SIG-M5 treated with dmso at 0.1 percent for 504 hours (cell line): Measurements from ENCODE around the gene MAP7.
"Not testable (repeated sequence)": the region's sequence is repeated elsewhere in the genome, so short reads cannot be mapped to it uniquely, and the experiment has no call there.

Experiments
- DNase-seq: peaks from one replicate; lab custom pipeline; 2025; ENCODE audit not compliant: unreplicated experiment; lab: John Stamatoyannopoulos, UW

MAP7 gene

DNA sequence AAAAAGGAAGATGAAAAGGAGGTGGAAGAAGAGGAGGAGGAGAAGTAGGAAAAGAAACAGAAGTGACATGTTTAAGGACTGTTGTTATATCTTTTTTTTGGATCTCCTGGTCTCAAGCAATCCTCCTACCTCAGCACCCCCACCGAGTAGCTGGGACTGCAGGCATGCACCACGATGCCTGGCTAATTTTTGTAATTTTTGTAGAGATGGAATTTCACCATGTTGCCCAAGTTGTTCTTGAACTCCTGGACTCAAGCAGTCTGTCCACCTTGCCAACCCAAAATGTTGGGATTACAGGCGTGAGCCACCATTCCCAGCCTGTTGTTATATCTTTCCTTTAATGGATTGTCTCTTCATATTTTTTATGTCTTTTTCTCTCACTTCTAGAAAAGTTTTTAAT, 241.1 kb downstream of the MAP7 start:
- no peak for DNase-seq

- DNase-seq, result not testable (repeated sequence)
These were observed 241.8 kb downstream of the MAP7 start for GRCh38 chr6:136308469-136308868.

DNA sequence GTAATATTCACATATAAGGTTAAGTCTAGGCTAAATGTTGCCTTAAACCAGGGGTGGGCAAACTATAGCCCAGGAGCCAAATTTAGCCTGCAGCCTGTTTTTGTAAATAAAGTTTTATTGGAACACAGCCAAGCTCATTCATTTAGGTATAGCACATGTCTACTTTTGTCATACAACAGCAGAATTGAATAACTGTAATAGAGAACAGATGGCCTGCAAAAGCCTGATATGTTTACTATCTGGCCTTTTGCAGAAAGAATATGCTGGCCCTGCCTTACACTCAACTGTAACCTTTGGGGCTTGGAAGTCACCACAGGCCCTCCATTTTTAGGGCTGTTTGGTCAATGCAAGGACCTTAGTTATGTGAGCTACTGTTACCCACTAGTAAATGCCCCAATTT, 242.9 kb downstream of the MAP7 start:
- DNase-seq, result no peak

DNA sequence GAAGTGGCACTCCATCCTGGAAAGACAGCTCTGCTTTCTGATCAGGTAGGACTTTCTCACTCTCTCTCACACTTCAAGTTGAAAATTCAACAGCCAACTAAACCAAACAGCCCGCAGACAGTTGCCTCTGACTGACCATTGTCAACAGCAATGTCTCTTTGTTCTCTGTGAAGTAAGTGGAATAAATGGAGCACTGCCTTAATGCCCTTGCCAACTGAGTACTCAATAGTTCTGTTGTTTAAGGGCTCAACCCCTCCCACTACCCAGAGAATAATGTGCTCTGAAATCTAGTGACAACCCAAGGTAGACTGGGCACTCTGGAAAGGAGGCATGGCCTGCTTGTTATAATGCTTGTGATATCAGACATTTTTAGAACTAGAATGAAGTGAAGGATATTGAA, 243.8 kb downstream of the MAP7 start:
- no peak for DNase-seq

- no peak for DNase-seq
These were observed 245.8 kb downstream of the MAP7 start for GRCh38 chr6:136304410-136304809.

DNA sequence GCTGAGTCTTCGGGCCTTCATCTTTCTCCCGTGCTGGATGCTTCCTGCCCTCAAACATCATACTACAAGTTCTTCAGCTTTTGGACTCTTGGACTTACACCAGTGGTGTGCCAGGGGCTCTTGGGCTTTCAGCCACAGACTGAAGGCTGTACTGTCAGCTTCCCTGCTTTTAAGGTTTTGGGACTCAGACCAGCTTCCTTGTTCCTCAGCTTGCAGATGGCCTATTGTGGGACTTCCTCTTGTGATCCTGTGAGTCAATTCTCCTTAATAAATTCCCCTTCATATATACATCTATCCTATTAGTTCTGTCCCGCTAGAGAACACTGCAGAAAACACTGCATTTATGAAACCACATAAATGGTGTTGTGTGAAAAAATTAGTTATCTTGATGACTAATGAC, 246.7 kb downstream of the MAP7 start:
- DNase-seq, result no peak

DNA sequence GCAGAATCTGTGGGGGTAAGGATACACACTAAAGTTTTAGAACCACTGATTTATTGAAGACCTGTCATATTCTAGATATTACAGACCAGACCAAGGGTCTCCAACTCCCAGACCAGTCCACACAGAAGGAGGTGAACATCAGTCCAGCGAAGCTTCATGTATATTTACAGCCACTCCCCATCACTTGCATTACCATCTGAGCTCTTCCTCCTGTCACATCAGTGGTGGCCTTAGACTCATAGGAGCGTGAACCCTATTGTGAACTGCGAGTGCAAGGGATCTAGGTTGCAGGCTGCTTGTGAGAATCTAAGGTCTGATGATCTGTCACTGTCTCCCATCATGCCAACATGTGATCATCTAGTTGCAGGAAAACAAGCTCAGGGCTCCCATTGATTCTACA, 255.6 kb downstream of the MAP7 start:
- no peak for DNase-seq
